COR-L47 (cell line): ENCODE measurements around the gene MAPK1.
A peak's percentile ranks its signal among the peaks of the same experiment; 100 is the strongest.
"Not testable (repeated sequence)": the region's sequence is repeated elsewhere in the genome, so short reads cannot be mapped to it uniquely, and the experiment has no call there.

ENCODE experiments used
- DNase-seq: peaks from one replicate; lab custom pipeline; 2025; lab: John Stamatoyannopoulos, UW

Gene MAPK1

GRCh38 chr22:21754523-21754922 lies 112.9 kb downstream of the MAPK1 start:
- no peak for DNase-seq

DNA sequence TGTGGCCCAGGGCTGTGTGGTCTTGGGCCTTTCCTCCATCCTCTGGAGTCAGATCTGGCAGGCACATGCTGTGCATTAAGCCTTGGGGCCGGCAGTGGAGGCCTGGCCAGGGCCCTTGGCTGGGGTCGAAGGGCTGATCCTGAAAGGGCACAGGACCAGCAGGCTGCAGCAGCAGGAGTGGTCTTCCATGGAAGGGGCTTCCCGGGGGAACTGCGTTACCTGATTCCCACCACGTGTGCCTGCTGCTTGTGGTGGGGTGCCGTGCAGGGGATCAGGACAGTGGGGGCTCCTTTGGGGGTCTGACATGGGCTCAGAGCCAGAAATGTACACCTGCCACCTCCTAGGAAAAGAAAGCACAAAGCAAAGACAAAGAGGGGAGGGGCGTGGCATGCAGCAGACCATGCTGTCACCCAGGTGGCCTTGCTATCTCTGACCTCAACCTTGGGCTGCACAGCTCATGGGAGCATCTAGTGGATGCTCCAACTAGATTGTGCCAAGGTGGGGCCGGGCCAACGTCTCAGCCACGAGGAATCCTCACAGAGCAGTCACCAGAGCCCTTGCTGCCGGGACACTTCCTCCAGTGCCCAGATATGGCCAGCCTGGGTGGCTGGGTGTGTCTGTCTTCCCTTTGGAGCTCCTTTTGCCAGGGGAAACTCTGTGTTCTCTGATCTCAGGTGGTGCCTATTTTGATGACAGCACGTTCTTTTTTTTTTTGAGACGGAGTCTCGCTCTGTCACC lies 113.9 kb downstream of the MAPK1 start:
- DNase-seq = no peak

DNA sequence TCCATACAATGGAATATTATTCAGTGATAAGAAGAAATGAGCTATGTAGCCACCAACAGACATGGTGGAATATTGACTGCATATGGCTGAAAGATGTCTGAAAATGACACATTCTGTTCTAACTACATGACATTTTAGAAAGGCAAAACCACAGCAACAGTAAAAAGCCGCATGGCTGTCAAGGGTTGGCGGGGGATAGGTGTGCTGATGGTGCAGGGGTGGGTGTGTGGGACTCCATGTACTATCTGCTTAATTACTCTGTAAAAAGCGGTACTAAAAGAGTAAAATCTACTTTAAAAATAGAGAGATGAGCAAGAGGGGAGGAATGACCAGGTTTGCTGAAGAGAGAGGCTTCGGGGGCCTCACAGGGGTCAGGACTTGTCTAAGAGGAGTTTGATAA lies 115.2 kb downstream of the MAPK1 start:
- no peak for DNase-seq

DNA sequence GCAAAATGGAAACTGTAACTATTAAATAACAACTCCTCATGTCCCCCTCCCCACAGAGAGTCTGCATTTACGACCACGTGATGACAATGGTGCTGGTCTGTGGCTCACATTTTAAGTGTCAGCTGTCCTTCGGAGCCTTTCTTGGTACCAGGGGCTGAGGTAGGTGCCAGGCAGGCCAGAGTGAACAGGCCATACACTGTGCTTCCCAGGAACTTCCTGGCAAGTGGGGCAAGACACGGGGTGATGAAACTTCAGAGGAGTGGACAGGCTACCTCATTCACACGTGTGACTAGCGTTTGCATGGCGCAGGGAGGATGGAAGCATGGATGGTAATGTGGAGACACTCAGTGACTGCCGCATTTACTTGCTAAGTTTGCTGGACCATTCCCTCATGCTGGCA lies 121.5 kb downstream of the MAPK1 start:
- no peak for DNase-seq

DNA sequence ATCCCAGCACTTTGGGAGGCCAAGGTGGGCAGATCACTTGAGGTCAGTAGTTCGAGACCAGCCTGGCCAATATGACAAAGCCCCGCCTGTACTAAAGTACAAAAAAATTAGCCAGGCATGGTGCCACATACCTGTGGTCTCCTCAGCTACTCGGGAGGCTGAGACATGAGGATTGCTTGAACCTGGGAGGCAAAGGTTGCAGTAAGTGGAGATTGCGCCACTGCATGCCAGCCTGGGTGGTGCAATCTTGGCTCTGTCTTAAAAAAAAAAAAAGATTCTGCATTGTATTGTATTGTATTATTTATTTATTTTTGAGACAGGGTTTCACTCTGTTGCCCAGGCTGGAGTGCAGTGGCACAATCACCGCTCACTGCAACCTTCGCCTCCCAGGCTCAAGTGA lies 122.5 kb downstream of the MAPK1 start:
- not testable (repeated sequence) for DNase-seq

GRCh38 chr22:21741790-21742189 lies 125.7 kb downstream of the MAPK1 start:
- DNase-seq = no peak

DNA sequence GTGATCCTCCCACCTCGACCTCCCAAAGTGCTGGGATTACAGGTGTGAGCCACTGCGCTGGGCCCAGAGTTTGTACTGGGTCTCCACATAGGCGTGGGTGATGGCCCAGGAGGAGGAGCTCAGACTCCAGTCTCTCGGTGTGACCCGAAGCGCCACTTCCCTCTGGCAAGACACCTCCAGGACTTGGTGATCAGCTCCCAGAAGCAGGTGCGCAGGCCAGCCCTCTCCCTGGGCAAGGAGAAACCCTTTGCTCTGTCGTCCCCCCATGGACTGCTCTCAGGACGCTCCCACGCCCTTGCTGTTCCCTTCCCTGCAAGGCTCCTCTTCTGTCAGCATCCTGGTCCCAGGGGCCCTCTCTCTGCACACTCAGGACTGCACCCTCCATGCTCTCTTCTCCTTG lies 126.4 kb downstream of the MAPK1 start:
- DNase-seq = no peak

DNA sequence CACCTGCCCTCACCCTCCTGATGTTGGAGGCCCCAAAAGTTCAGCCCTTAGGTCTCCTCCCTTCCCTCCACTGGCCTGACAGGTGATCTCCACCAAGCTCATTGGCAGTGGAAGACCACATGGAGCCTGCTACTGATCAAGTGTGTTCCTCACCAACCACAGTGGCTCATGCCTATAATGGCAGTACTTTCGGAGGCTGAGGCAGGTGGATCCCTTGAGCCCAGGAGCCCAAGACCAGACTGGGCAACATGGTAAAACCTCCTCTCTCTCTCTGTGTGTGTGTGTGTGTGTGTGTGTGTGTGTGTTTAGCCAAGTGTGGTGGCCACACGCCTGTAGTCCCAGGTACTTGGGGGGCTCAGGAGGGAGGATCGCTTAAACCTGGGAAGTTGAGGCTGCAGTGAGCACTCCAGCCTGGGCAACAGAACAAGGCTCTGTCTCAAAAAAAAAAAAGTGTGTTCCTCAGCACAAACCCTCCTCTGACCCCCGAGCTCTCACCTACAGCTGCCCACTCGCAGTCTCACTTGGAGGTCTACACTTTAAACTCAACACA lies 127.5 kb downstream of the MAPK1 start:
- DNase-seq = no peak

- no peak for DNase-seq
These were observed 128.5 kb downstream of the MAPK1 start for GRCh38 chr22:21738966-21739365.

- DNase-seq = no peak
These were observed 129.4 kb downstream of the MAPK1 start for GRCh38 chr22:21738081-21738480.

DNA sequence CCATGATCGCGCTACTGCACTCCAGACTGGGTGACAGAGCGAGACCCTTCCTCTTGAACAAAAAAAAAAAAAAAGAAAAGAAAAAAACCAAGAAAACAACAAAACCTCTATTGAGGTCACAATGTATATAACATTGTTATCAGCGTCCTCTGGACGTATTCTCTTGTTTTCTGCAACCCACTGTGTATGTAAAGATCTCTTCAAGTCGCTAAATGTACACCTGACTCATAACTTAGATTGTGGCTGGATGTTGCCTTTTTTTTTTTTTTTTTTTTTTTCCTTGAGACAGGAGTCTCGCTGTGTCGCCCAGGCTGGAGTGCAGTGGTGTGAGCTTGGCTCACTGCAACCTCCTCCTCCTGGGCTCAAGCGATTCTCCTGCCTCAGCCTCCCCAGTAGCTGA lies 130.5 kb downstream of the MAPK1 start:
- no peak for DNase-seq

DNA sequence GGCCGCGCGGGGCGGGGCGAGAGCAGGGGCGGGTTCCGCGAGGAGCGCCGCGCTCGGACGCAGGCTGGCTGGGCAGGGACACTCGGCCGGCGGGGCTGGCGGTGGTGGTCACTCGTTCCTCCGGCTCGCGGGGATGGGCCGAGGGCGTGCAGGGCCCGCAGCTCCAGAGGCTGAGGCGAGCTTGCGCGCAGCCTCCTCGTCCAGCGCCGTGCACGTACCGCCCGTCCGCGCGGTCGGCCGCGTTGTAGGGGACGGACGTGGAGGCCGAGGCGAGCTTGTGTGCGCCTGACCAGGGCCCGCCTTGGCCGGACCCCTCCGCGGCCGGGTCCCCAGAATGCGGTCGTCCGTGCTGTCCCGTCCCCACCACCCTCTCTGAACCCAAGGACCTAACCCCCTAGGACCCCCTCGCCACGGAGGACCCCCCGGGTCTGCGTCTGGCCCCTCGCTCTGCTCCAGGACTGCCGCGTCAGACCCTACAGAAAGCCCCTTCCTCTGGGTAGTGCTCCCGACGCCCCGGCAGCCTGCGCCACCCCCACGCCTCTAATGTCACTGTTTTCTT lies 131.3 kb downstream of the MAPK1 start:
- DNase-seq = no peak

- DNase-seq = peak; percentile 89
These were observed 132.0 kb downstream of the MAPK1 start, which contains the start of gene YPEL1 for GRCh38 chr22:21735200-21736083. YPEL1 (minus strand) TSS chr22:21735794; CDS start chr22:21710744, 25,050 bp downstream.

DNA sequence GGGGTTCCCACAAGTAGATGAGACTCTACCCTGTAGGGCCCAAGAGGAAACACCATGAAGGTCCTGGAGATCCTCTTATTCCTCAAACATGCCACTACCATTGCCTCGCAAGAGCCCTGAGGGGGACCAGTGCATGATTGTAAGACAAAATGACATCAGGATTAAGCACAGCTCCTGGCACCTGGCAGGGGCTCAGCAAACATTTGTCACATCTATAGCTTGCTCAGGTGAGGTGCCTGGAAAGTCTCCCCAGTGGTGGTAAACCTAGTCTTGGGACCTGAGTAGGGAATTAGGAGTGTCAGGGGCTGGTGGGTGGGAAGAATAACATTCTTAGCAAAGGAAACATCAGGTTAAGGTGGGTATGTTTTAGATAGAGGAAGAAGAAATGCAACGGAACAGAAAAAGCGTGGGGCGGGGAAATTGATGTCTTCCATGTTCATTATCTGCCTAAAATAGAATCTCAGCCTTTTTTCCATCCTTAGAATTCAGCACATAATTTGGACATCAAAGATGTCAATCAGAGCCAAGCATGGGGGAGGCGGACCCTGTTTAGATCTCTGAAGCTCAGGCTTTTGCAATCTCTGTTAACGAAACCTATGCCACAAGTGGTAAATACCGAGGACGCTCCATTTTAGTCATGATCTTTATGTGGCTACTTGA lies 132.8 kb downstream of the MAPK1 start:
- DNase-seq = no peak

- DNase-seq = no peak
These were observed 135.9 kb downstream of the MAPK1 start for GRCh38 chr22:21731503-21731902.

GRCh38 chr22:21730535-21731308 lies 136.7 kb downstream of the MAPK1 start:
- DNase-seq = no peak

GRCh38 chr22:21729184-21729583 lies 138.3 kb downstream of the MAPK1 start:
- not testable (repeated sequence) for DNase-seq

DNA sequence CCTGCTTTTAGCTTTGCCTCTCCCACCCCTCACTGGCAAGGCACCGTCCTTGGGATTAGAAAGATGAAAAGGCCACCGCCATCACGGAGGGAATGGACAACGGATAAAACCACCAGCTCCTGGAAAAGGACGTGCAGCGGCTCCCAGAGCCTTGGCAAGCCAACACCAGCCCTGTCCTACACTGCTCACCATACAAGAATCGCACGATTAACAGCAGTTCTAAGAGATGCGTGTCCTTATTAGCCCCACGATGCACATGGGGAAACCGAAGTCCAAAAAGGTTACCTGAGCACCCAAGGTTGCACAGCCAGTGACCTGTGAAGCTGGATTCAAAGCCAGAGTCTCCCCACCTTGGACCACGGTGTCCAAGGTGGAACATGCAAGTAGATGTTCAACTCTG lies 139.2 kb downstream of the MAPK1 start:
- no peak for DNase-seq

DNA sequence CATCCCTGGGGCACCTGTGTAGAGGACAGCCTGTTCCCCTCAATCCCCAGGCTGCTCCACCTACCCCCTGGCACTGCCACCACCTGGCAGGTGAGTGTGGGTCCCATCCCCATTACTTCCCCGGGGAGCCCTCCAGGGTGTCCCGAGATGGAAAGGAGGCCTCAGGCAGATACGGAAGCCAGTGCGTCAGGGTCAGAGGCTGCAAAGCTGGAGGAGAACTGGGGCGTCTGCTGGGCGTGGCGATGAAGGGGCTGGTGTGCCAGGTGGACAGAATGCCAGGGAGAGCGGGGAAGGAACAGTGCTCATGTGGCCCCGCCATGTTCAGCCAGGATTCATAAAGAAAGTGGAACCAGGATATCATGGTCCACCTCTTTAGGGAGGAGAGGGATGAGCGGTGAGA lies 139.7 kb downstream of the MAPK1 start:
- DNase-seq = no peak

- DNase-seq = no peak
These were observed 140.3 kb downstream of the MAPK1 start for GRCh38 chr22:21727159-21727558.

GRCh38 chr22:21726650-21727049 lies 140.8 kb downstream of the MAPK1 start:
- DNase-seq = peak; percentile 88
